Fibroblast of skin of right quadriceps (primary cell): ENCODE data around the gene NMNAT2.

ENCODE experiments used
- DNase-seq: peaks from one replicate; pipeline ENCODE4 v3.0.0-alpha.2; 2013

NMNAT2 gene

DNA sequence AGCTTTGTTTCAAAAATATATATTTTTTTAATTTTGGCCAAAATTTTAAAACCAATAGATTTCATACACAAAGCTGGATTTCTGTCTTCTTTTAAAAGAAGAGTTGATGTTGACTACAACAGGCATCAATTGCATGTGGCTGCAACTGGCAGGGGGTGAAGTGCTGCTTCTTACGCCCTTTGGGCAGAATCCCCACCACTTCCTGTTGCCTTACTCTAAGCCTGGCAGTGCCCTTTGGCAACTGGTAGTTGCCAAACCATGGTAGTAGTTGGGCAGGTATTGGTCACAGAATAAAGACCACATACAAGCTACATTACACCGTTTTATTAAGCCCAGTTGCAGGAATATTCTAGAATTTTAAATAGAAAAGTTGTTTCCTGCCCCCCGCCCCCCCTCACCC lies 215.1 kb downstream of the NMNAT2 start:
- DNase-seq, result no peak

DNA sequence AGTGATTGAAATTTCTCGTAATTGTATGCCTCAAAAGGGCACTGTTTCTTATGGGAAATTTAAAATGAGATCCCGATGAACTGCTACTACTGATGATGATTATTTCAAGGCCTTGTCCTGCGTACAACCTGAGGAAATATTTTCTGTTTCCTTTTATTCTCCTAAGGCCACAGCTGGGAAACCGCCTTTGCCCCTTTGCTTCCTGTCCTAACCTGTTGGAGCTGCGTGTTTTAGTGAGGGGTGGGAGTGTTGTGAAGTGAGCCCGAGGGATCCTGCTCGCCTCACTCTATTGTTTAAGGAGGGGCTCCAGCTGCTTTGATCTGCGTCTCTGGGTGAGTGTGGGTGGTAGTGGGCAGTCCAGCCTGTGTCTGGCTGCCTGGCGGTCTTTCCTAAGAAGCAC lies 217.7 kb downstream of the NMNAT2 start:
- DNase-seq, result no peak

DNA sequence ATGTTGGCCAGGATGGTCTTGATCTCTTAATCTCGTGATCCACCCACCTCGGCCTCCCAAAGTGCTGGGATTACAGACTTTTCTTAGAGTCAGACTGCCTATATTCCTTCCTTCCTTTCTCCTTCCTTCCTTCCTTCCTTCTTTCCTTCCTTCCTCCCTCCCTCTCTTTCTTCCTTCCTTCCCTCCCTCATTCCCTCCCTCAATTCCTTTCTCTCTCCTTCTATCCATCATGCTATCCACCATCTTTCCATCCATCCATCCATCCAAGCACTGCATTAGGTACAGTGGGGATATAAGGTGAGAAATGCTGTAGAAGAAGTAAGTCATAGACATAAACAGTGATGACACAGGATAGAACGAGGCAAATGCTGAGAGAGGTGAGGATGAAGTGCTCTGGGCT lies 218.9 kb downstream of the NMNAT2 start:
- no peak for DNase-seq

DNA sequence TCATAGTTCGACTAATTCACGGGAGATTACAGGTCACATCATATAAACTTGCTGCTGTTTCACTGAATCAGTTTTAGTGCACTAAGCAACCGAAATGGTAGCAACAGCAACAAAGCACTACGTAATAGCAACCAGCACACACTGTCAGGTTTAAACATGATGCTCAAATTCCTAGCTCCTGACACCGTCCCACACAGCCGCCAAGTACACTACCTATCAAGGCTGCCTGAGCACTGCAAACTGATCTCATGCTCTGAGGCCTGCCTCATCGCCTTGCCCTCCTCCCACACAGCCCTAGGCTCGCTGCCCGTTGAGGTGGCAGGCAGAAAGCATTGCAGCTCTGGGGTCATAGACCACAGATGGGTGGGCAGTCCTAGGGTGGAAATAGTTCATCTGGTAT lies 219.7 kb downstream of the NMNAT2 start:
- DNase-seq, result peak; percentile 65
